ENCODE results near the gene PARVA. TPM values are rescaled to one million over a fixed set of nuclear protein-coding genes. Genes with fewer than 3 reads are reported as not detected.
A peak's percentile ranks its signal among the peaks of the same experiment; 100 is the strongest.

Gene PARVA
- total and polyA plus RNA-seq, 2 experiments from 2014 or later, result 37.4 to 46.2 TPM

GRCh38 chr11:12403122-12403996 lies 26.0 kb downstream of the PARVA start:
- DNase-seq (ENCODE audit: low spot score), result no peak
- peak overlapping the region; percentile 29 for H3K4me2 ChIP-seq
- H3K79me2 ChIP-seq, result peaks cover 92% of the 10 kb centered on the region
- H3K9me2 ChIP-seq (replicated peaks; ENCODE audit: insufficient read depth), result no peaks in the 10 kb centered on the region
- WGBS (ENCODE audit: low lambda C conversion rate, missing lambda C conversion rate), result 64% methylated on average over 3 of the region's 3 CpGs
- H3K27ac ChIP-seq, result peak overlapping the region; percentile 78
- no peaks in the 10 kb centered on the region for H3K36me3 ChIP-seq (replicated peaks; ENCODE audit: insufficient read depth, low read depth)
- H3K4me1 ChIP-seq (ENCODE audit: insufficient read depth), result peaks cover 24% of the 10 kb centered on the region
- no peaks in the 10 kb centered on the region for H3K9me3 ChIP-seq (ENCODE audit: low read depth)
- no peak for TF ChIP-seq EZH2phosphoT487 (IDR thresholded peaks at IDR 0.05; ENCODE audit: low read depth, severe bottlenecking, unreplicated experiment)
- TF ChIP-seq EZH2 (IDR thresholded peaks at IDR 0.05; ENCODE audit: borderline replicate concordance), result no peak
- no peak for TF ChIP-seq CTCF (IDR thresholded peaks at IDR 0.05; ENCODE audit: poor library complexity)
- no peaks in the 10 kb centered on the region for H3K27me3 ChIP-seq
- H2AFZ ChIP-seq, result no peak overlapping the region
- no peaks in the 10 kb centered on the region for H4K20me1 ChIP-seq (ENCODE audit: insufficient read depth, poor library complexity, severe bottlenecking)
- H3K4me3 ChIP-seq, result no peak overlapping the region

- Histone ChIP-seq H2AFZ (no peak overlapping the region), H3K4me3 (no peak overlapping the region), H3K27ac (no peak overlapping the region), H3K36me3 (replicated peaks; ENCODE audit: insufficient read depth, low read depth) (no peaks in the 10 kb centered on the region), H3K79me2 (peaks cover 92% of the 10 kb centered on the region), H3K27me3 (no peaks in the 10 kb centered on the region), H3K9me3 (ENCODE audit: low read depth) (no peaks in the 10 kb centered on the region), H3K9me2 (replicated peaks; ENCODE audit: insufficient read depth) (no peaks in the 10 kb centered on the region), H3K4me1 (ENCODE audit: insufficient read depth) (peaks cover 21% of the 10 kb centered on the region), H4K20me1 (ENCODE audit: insufficient read depth, poor library complexity, severe bottlenecking) (no peaks in the 10 kb centered on the region), H3K4me2 (no peak overlapping the region)
- DNase-seq (ENCODE audit: low spot score), result no peak
- 83% methylated on average over 2 of the region's 2 CpGs for WGBS (ENCODE audit: low lambda C conversion rate, missing lambda C conversion rate)
- TF ChIP-seq EZH2phosphoT487 (IDR thresholded peaks at IDR 0.05; ENCODE audit: low read depth, severe bottlenecking, unreplicated experiment), result no peak
- TF ChIP-seq EZH2 (IDR thresholded peaks at IDR 0.05; ENCODE audit: borderline replicate concordance), result no peak
- no peak for TF ChIP-seq CTCF (IDR thresholded peaks at IDR 0.05; ENCODE audit: poor library complexity)
Measured at GRCh38 chr11:12403997-12404350, 26.6 kb downstream of the PARVA start.

- 90% methylated on average over 3 of the region's 3 CpGs for WGBS (ENCODE audit: low lambda C conversion rate, missing lambda C conversion rate)
- Histone ChIP-seq H3K4me1 (ENCODE audit: insufficient read depth) (peaks cover 21% of the 10 kb centered on the region), H4K20me1 (ENCODE audit: insufficient read depth, poor library complexity, severe bottlenecking) (no peaks in the 10 kb centered on the region), H3K4me3 (no peak overlapping the region), H3K27ac (no peak overlapping the region), H3K9me3 (ENCODE audit: low read depth) (no peaks in the 10 kb centered on the region), H3K79me2 (peaks cover 96% of the 10 kb centered on the region), H3K9me2 (replicated peaks; ENCODE audit: insufficient read depth) (no peaks in the 10 kb centered on the region), H3K4me2 (no peak overlapping the region), H3K36me3 (replicated peaks; ENCODE audit: insufficient read depth, low read depth) (no peaks in the 10 kb centered on the region), H3K27me3 (no peaks in the 10 kb centered on the region), H2AFZ (no peak overlapping the region)
- TF ChIP-seq CTCF (IDR thresholded peaks at IDR 0.05; ENCODE audit: poor library complexity), result no peak
- no peak for TF ChIP-seq EZH2phosphoT487 (IDR thresholded peaks at IDR 0.05; ENCODE audit: low read depth, severe bottlenecking, unreplicated experiment)
- TF ChIP-seq EZH2 (IDR thresholded peaks at IDR 0.05; ENCODE audit: borderline replicate concordance), result no peak
- DNase-seq (ENCODE audit: low spot score), result no peak
Measured at GRCh38 chr11:12404436-12404835, 27.1 kb downstream of the PARVA start.
